ENCODE data around the gene RAB26. TPM values are rescaled to one million over a fixed set of nuclear protein-coding genes. Genes with fewer than 3 reads are reported as not detected.
"Not testable (repeated sequence)": the region's sequence is repeated elsewhere in the genome, so short reads cannot be mapped to it uniquely, and the experiment has no call there.

The RAB26 gene
- total RNA-seq, 1 experiment from 2014 or later, result 46.8 TPM

DNA sequence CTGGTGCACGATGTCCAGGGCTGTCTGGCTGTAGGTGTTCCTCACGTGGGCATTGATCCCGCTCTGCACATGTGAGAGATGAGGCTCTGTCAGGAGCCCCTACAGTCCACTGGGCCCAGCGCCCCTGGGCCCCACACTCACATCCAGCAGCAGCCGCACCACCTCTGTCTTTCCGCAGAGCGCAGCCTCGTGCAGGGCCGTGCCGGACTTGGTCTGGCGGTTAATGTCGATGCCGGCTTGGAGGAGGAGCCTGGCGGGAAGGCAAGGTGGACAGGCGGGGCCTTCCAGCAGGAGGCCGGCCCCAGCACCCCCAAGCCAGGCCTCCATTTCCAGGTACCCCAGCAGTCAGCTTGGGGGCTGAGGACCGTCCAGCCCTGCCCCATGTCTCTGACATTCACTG lies 38.8 kb downstream of the RAB26 start:
- DNase-seq (ENCODE audit: low spot score), result no peak
- in situ Hi-C loops (cut with HindIII; ENCODE audit: low sequenced_read_pairs), result no loop called here

- in situ Hi-C loops (cut with HindIII; ENCODE audit: low sequenced_read_pairs), result no loop called here
- no peak for DNase-seq (ENCODE audit: low spot score)
These were observed 40.0 kb downstream of the RAB26 start for GRCh38 chr16:2188395-2188794.

- in situ Hi-C loops (cut with HindIII; ENCODE audit: low sequenced_read_pairs), result no loop called here
- DNase-seq (ENCODE audit: low spot score), result no peak
These were observed 40.9 kb downstream of the RAB26 start for GRCh38 chr16:2189252-2189893.

DNA sequence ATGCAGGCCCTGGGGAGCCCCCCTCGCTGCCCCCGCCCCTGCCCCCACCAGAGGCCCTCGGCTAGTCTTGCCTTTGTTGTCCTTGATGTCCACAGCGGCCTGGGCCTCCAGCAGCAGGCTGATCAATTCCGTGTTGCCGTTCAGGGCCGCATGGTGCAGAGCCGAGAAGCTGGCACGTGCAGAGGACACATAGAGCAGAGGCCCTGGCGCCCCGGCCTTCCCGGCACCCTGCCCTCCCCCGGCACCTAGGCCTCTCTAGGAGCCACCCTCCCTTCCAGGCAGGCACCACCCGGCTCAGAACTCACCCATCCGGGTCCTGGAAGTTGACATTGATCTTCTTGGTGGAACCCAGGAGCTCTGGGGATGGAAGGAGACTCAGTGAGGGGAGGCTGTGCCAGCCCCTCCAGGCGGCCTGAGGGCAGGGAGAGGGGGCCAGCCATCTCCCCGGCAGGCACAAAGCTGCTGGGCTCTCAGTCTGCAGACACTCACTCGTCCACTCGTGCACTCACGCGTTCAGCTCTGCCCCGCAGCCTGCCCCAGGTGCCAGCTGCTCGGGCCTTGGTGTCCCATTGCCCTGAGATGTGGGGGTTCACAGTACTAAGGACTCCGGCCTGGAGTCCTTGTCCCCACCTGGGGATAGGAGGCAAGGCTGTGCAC lies 41.7 kb downstream of the RAB26 start:
- in situ Hi-C loops (cut with HindIII; ENCODE audit: low sequenced_read_pairs), result no loop called here
- DNase-seq (ENCODE audit: low spot score), result no peak

DNA sequence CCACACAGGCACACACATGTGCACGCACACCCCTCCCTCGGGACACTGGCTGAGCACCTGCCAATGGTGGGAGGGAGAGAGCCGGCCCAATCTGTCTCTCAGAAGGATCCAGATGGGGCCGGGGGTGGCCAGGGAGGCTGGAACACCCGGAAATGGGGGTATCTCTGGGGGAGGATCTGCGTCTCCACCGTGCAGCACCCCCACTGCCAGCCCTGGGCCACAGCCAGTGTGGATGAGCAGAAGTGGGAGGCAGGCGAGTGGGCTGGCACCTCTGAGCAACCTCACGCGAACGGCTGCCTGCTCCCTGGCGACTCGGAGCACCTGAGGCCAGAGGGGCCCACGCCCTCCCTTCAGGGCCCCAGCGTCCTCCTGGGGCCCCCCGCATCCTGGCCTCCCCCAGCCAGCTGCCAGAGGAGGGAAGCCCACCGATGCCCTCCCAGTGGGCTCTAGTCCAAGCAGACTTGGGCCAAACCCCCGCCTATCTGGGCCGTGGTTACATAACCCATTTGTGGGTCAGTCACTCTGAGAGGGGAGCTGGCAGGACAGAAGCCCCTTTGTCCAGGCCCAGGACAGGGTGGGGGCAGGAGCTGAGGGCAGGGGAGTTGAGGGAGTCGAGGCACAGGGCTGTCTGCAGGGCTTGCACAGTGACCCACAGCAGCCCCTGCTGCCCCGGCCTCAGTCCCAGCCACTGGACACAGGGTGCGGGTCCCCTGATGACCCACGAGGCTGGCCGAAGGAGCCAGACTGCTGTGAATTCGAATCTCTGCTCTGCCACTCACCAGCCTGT lies 42.4 kb downstream of the RAB26 start:
- peak; percentile 46 for DNase-seq (ENCODE audit: low spot score)
- in situ Hi-C loops (cut with HindIII; ENCODE audit: low sequenced_read_pairs), result no loop called here

- in situ Hi-C loops (cut with HindIII; ENCODE audit: low sequenced_read_pairs), result no loop called here
- DNase-seq (ENCODE audit: low spot score), result peak; percentile 43
These were observed 43.0 kb downstream of the RAB26 start for GRCh38 chr16:2191446-2191706.

DNA sequence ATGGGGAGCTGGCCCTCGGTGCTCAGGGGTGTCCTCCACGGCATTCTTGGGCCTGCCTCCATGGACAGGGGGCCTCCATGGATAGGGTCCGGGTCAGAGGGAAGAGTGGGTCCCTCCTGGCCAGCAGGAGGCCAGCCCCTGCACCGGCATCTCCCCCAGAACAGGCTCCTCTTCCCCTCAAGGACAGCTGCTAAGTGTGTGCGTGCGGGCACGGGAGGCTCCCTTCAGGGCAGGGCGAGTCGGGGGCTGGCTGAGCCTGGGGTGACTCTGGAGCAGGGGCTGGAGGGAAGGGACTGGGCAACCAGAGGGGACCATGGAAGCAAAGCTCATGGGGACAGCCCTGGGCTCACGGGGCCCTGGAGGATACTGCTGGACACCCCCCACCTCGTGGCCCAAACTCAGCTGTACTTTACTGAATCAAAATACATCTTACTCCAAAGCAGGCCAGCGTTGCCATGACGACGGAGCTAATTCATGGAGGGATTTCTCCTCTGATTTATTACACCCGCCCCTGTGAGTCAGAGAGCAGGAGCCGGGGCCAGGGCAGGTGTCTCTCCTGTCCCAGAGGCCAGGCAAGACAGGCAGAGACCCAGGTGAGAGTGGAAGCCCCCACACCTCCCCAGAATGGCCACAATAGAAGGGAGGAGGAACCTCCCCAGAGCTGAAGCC lies 45.9 kb downstream of the RAB26 start:
- in situ Hi-C loops (cut with HindIII; ENCODE audit: low sequenced_read_pairs), result no loop called here
- no peak for DNase-seq (ENCODE audit: low spot score)

- in situ Hi-C loops (cut with HindIII; ENCODE audit: low sequenced_read_pairs), result no loop called here
- peak; percentile 87 for DNase-seq (ENCODE audit: low spot score)
These were observed 46.5 kb downstream of the RAB26 start for GRCh38 chr16:2194852-2195321.

- DNase-seq (ENCODE audit: low spot score), result no peak
These were observed 47.1 kb downstream of the RAB26 start for GRCh38 chr16:2195322-2196161.

DNA sequence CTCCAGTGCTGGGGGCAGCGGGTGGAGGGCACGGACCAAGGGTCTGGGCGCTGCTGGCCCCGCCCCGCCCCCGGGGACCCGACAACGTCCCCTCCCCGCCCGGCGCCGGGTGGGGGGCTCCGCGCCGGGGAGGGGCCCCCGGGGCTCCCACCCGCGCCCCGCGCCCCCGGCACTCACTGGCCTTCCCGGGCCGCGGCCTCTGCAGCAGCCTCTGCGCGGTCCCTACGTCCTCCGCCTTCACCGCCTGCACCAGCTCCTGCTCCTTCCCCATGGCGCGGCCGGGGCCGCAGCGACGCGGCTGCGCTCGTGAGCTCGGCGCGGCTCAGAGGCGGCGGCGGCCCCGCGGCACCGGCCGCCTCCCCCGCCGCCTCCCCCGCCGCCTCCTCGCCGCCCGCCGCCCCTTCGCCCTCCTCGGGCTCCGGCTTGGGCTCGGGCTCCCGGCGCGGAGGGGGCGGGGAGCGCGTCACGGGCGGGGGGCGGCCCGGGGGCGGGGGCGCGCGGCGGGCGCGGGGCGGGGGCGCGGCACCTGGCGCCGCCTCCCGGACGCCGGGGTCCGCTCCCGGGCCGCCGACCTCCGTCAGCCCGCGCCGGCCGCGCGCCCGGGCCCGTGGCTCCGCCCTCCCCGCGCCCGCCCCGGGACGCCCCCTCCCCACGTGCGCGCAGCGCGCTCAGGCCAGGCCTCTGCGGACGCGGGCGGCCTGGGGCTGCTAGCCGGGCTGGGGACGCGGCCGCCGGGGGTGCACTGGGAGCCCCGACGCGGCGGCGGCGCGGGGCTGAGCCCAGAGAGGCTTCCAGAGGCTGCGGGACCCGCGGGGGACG lies 47.9 kb downstream of the RAB26 start, which contains the start of gene CASKIN1:
CASKIN1 (minus strand) TSS at position 444 of the 819 bp plus-strand sequence; CDS start at position 271, 173 bp downstream.
- in situ Hi-C loops (cut with HindIII; ENCODE audit: low sequenced_read_pairs), result no loop called here
- no peak for DNase-seq (ENCODE audit: low spot score)

More at GRCh38 chr16:2195322-2196161, 47.1 kb downstream of the RAB26 start:
- in situ Hi-C loops (cut with HindIII; ENCODE audit: low sequenced_read_pairs), result no loop called here

DNA sequence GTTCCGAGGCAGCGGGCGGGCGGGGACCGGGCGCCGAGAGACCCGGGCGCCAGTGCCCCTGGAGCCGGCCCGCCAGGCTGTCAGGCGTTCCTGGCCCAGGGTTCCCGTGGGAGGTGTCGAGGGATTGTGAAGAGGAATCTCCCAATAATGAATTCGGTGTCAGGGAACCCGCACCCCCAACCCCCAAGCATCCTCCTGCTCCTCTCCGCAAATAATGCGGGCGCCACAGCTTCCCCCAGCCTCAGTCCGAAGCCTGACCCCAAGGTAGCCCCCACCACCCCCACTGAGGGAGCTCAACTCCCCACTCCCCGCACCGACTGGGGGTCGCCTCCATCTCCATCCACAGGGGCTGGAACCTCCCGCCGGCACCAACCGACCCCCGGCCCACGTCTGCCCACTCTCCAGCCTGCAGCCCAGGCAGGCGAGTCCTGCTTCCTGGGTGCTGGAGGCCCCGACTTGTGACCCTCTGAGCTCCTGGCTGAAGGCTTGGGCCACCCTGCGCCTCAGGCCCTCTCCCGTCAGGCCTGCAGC lies 48.6 kb downstream of the RAB26 start:
- no peak for DNase-seq (ENCODE audit: low spot score)
- in situ Hi-C loops (cut with HindIII; ENCODE audit: low sequenced_read_pairs), result no loop called here

- DNase-seq (ENCODE audit: low spot score), result no peak
- in situ Hi-C loops (cut with HindIII; ENCODE audit: low sequenced_read_pairs), result no loop called here
These were observed 49.3 kb downstream of the RAB26 start for GRCh38 chr16:2197765-2198164.

DNA sequence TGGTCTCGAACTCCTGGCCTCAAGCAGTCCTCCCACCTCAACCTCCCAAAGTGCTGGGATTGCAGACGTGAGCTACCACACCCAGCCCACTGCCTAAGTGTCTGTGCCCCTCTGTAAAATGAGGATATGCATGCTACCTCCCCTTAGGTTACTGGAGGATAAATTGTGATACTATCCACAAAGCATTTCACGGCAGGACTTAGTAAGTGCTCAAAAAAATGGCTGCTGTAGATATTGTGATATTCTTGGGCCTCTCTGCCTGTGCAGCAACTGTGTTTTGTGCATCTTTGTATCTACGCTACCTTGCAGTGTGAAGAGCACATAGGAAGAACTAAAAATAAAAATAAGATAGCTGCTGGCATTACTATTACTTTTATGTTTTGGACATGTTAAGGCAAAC lies 49.9 kb downstream of the RAB26 start:
- DNase-seq (ENCODE audit: low spot score), result no peak
- in situ Hi-C loops (cut with HindIII; ENCODE audit: low sequenced_read_pairs), result no loop called here

DNA sequence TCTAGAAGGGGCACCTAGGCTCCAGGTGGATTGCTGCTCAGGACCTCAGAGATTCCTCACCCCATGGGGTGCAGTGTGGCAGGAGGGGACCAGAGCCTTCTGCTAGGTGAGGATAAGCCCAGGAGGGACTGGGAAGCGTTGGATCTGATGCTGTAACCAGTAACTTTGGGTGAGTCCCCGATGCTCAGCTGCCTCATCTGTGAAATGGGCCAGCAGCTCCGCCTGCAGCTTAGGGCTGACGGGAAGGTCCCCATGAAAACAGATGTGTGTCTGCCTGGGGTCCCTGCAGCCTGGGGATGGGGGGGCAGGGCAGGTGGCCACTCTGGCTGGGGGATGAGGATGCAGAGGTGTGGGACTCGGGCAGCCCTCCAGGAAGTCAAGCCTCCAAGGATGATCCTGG lies 50.7 kb downstream of the RAB26 start:
- in situ Hi-C loops (cut with HindIII; ENCODE audit: low sequenced_read_pairs), result no loop called here
- no peak for DNase-seq (ENCODE audit: low spot score)

- in situ Hi-C loops (cut with HindIII; ENCODE audit: low sequenced_read_pairs), result no loop called here
- no peak for DNase-seq (ENCODE audit: low spot score)
These were observed 51.3 kb downstream of the RAB26 start for GRCh38 chr16:2199621-2200139.

DNA sequence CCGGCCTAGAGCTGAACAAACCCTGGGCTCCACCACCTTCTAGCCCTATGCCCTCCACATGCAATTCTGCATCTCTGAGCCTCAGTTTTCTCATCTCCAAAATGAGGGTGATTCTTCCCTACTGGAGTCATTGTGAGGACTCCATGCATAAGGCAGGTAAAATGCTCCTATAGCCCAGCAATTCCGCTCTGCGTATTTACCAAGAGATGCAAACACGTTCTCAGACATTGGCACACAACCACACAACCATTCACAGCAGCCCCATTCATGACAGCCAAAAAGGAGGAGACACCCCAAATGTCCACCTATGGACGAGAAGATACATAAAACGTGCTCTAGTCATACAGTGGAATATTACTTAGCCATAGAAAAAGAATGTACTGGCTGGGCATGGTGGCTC lies 51.9 kb downstream of the RAB26 start:
- DNase-seq (ENCODE audit: low spot score), result no peak
- in situ Hi-C loops (cut with HindIII; ENCODE audit: low sequenced_read_pairs), result no loop called here

GRCh38 chr16:2203119-2203688 lies 54.8 kb downstream of the RAB26 start:
- in situ Hi-C loops (cut with HindIII; ENCODE audit: low sequenced_read_pairs); DNase-seq (ENCODE audit: low spot score): not testable (repeated sequence)

All from G401 (cell line).